Adrenal gland (tissue), 12 donors: ENCODE results near the gene TRIM47. TPM values are rescaled to one million over a fixed set of nuclear protein-coding genes. Genes with fewer than 3 reads are reported as not detected.
A peak's percentile ranks its signal among the peaks of the same experiment; 100 is the strongest.

Experiments
- DNase-seq, 7 donors: peaks; one replicate each; pipeline ENCODE4 v3.0.0-alpha.2; 2019 to 2020
- H3K27ac ChIP-seq, 5 donors: fragments of 200-600 bp; sonication (generic) in 4 of 5; 1 replicate in 3 of 5; 2 replicates in 2 of 5; pipeline versions ENCODE4 v1.5.1 to v1.8.0; 2016 to 2020; ENCODE audit warnings: mild to moderate bottlenecking in 1 of 5
- H3K27me3 ChIP-seq: fragments of 200-600 bp; 2 replicates; pipeline ENCODE4 v1.8.0; 2021
- H3K36me3 ChIP-seq, 2 donors: fragments of 200-600 bp; replicated peaks in 1 of 2; 1 replicate in 1 of 2; 2 replicates in 1 of 2; pipeline versions ENCODE4 v1.5.1 to v1.8.0; 2018 to 2022
- H3K4me1 ChIP-seq, 2 donors: fragments of 200-600 bp; replicated peaks in 1 of 2; 1 replicate in 1 of 2; 2 replicates in 1 of 2; pipeline versions ENCODE4 v1.5.1 to v1.8.0; 2018 to 2021
- H3K4me3 ChIP-seq, 4 donors: fragments of 200-600 bp; sonication (generic) in 3 of 4; one replicate each; pipeline ENCODE4 v1.5.1; 2016 to 2018
- H3K9me3 ChIP-seq, 3 donors: fragments of 200-600 bp; sonication (generic) in 1 of 3; replicated peaks in 1 of 3; 1 replicate in 2 of 3; 2 replicates in 1 of 3; pipeline versions ENCODE4 v1.5.1 to v1.8.0; 2016 to 2021
- CTCF ChIP-seq, 6 experiments: fragments of 450-650 bp in 4 of 6; fragments of 200-600 bp in 2 of 6; sonication (generic) in 1 of 6; IDR thresholded peaks; 1 replicate in 5 of 6; 2 replicates in 1 of 6; pipeline versions ENCODE4 v1.5.1 to v1.8.0; 2016 to 2021; ENCODE audit warnings: antibody characterized with exemption in 6 of 6, mild to moderate bottlenecking in 2 of 6, moderate library complexity in 1 of 6
- POLR2A ChIP-seq, 2 donors: fragments of 450-650 bp; IDR thresholded peaks; one replicate each; pipeline ENCODE4 v1.6.1; 2017; ENCODE audit warnings: antibody characterized with exemption in 2 of 2, mild to moderate bottlenecking in 2 of 2, moderate library complexity in 1 of 2
- WGBS, 4 donors: extraction: QIAGEN DNeasy Blood & Tissue Kit in 2 of 4; methylation state at CpG; one replicate each; pipeline versions ENCODE4 v1.1.5 to v1.1.7; 2013 to 2017; 5-methylcytosine and 5-hydroxymethylcytosine counted together
- intact Hi-C, 2 donors: fragments of 100-400 bp; cut with DNase I; formaldehyde crosslinking; loops; one replicate each; pipeline versions ENCODE4 v1.14.1 to v1.15.0; 2022 to 2023
- polyA plus RNA-seq, 3 donors: library from polyadenylated mRNA; stranded (reverse); fragments of 200-250 nt in 2 of 3; fragments of 350-450 nt in 1 of 3; fragmentation: Illumina TruSeq in 1 of 3; extraction: RNeasy Lipid Tissue Mini Kit (QIAGEN cat#74804) in 1 of 3; gene quantifications; one replicate each; pipeline ENCODE4 v1.2.3, GENCODE V29; 2013 to 2014
- total RNA-seq, 9 donors: library from RNA; depleted of rRNA in 4 of 9; stranded (reverse); fragments of >200 nt in 4 of 9; fragments of 120-200 nt in 1 of 9; fragmentation: NEBNext Ultra II Directional in 1 of 9; extraction: Animal tissue kit (Norgen Biotek cat#: 25700) in 1 of 9; gene quantifications; one replicate each; pipeline versions ENCODE4 v1.1.0 to v1.2.4, GENCODE V29; 2013 to 2023
- donor health status: healthy with polysubstance abuse.
- donor health status: Bipolar disorder and iron deficiency.
- donor health status: DM: yes; HTN: yes; CAD: no.
- donor health status: DM: no; HTN: no; CAD: no.
- donor health status: DM: no; HTN: no; CAD: no.
- donor health status: DM: yes; HTN: yes; CAD: no.

TRIM47 gene
- total and polyA plus RNA-seq, 12 donors = 2.8 to 66.1 (median 24.5) TPM

GRCh38 chr17:75892556-75893224 is 14.3 kb upstream of the TRIM47 start:
- intact Hi-C loops = loop anchor here in 1 of 2 donors (10.0 kb wide), 1 partner anchor 118 kb away; a partner anchor contains a TSS
- peak in 1 of 7 donors; percentile 15 for DNase-seq
- Histone ChIP-seq H3K27ac (no peak overlapping the region), H3K9me3 (no peaks in the 10 kb centered on the region), H3K27me3 (no peaks in the 10 kb centered on the region), H3K36me3 (peaks cover 0 to 11% of the 10 kb centered on the region in 2 donors), H3K4me3 (no peak overlapping the region), H3K4me1 (peaks cover 11 to 22% of the 10 kb centered on the region in 2 donors)
- WGBS, 4 donors = 89 to 100% (median 95%) methylated on average over 2 to 16 of the region's 16 CpGs
- TF ChIP-seq POLR2A (IDR thresholded peaks at IDR 0.05) = no peak

GRCh38 chr17:75891605-75892555 is 13.5 kb upstream of the TRIM47 start:
- DNase-seq = no peak
- Histone ChIP-seq H3K27me3 (no peaks in the 10 kb centered on the region), H3K4me1 (peaks cover 8 to 18% of the 10 kb centered on the region in 2 donors), H3K27ac (no peak overlapping the region), H3K4me3 (no peak overlapping the region), H3K9me3 (no peaks in the 10 kb centered on the region), H3K36me3 (peaks cover 0 to 11% of the 10 kb centered on the region in 2 donors)
- TF ChIP-seq POLR2A (IDR thresholded peaks at IDR 0.05) (no peak), CTCF (IDR thresholded peaks at IDR 0.05) (no peak)
- intact Hi-C loops = loop anchor here in 1 of 2 donors (10.0 kb wide), 1 partner anchor 117 kb away; a partner anchor contains a TSS
- 77 to 95% (median 82%) methylated on average over 17 to 32 of the region's 32 CpGs for WGBS, 4 donors

GRCh38 chr17:75891022-75891604 is 12.7 kb upstream of the TRIM47 start:
- no peak for TF ChIP-seq CTCF (IDR thresholded peaks at IDR 0.05)
- TF ChIP-seq POLR2A (IDR thresholded peaks at IDR 0.05) = no peak
- DNase-seq = no peak
- no peaks in the 10 kb centered on the region for H3K9me3 ChIP-seq
- no peaks in the 10 kb centered on the region for H3K27me3 ChIP-seq
- no peak overlapping the region for H3K27ac ChIP-seq
- intact Hi-C loops = loop anchor here in 1 of 2 donors (10.0 kb wide), 1 partner anchor 116 kb away; a partner anchor contains a TSS
- peaks cover 7 to 18% of the 10 kb centered on the region in 2 donors for H3K4me1 ChIP-seq
- peaks cover 0 to 11% of the 10 kb centered on the region in 2 donors for H3K36me3 ChIP-seq
- 94 to 97% (median 95%) methylated on average over 26 to 31 of the region's 31 CpGs for WGBS, 4 donors
- no peak overlapping the region for H3K4me3 ChIP-seq

GRCh38 chr17:75889454-75889853 is 11.1 kb upstream of the TRIM47 start:
- peaks cover 0 to 1% of the 10 kb centered on the region in 2 donors for H3K4me1 ChIP-seq
- no peak for DNase-seq
- no peaks in the 10 kb centered on the region for H3K9me3 ChIP-seq
- peaks cover 0 to 11% of the 10 kb centered on the region in 2 donors for H3K36me3 ChIP-seq
- H3K27me3 ChIP-seq = no peaks in the 10 kb centered on the region
- H3K27ac ChIP-seq = no peak overlapping the region
- H3K4me3 ChIP-seq = no peak overlapping the region
- intact Hi-C loops = no loop called here
- TF ChIP-seq CTCF (IDR thresholded peaks at IDR 0.05) (no peak), POLR2A (IDR thresholded peaks at IDR 0.05) (no peak)
- WGBS, 4 donors = 79 to 100% (median 82%) methylated on average over 1 to 6 of the region's 6 CpGs
